CD14-positive monocyte (primary cell): Measurements from ENCODE around the gene IRF7. TPM values are rescaled to one million over a fixed set of nuclear protein-coding genes. Genes with fewer than 3 reads are reported as not detected.

ENCODE experiments used
- DNase-seq, 3 donors: peaks; one replicate each; pipeline ENCODE4 v3.0.0-alpha.2; 2011 to 2022
- H2AFZ ChIP-seq: 2 replicates; pipeline ENCODE4 v1.6.0; 2012; ENCODE audit warnings: mild to moderate bottlenecking, low read depth, low read length, inconsistent platforms; ENCODE audit not compliant: insufficient read depth, poor library complexity, severe bottlenecking
- H3K27ac ChIP-seq, 2 donors: 1 replicate in 1 of 2; 2 replicates in 1 of 2; pipeline ENCODE4 v1.5.1; 2012 to 2013; ENCODE audit warnings: low read length in 2 of 2, control low read depth in 1 of 2, inconsistent platforms in 1 of 2, low read depth in 1 of 2, mild to moderate bottlenecking in 1 of 2
- H3K27me3 ChIP-seq, 2 donors: one replicate each; pipeline versions ENCODE4 v1.6.0 to v1.6.1; 2011 to 2013; ENCODE audit warnings: low read length in 2 of 2; ENCODE audit not compliant: control insufficient read depth in 2 of 2, insufficient read depth in 2 of 2
- H3K36me3 ChIP-seq, 2 donors: replicated peaks in 1 of 2; 1 replicate in 1 of 2; 2 replicates in 1 of 2; pipeline versions ENCODE4 v1.5.1 to v1.6.1; 2012 to 2013; ENCODE audit warnings: low read length in 2 of 2, control low read depth in 1 of 2, inconsistent platforms in 1 of 2, mild to moderate bottlenecking in 1 of 2; ENCODE audit not compliant: insufficient read depth in 2 of 2, control insufficient read depth in 1 of 2
- H3K4me1 ChIP-seq, 2 donors: 1 replicate in 1 of 2; 2 replicates in 1 of 2; pipeline versions ENCODE4 v1.5.1 to v1.6.1; 2012 to 2013; ENCODE audit warnings: low read length in 2 of 2, control low read depth in 1 of 2, inconsistent platforms in 1 of 2, mild to moderate bottlenecking in 1 of 2, moderate library complexity in 1 of 2; ENCODE audit not compliant: insufficient read depth in 2 of 2, control insufficient read depth in 1 of 2
- H3K4me2 ChIP-seq: replicated peaks from 2 replicates; pipeline ENCODE3; 2012; ENCODE audit warnings: low read length, moderate library complexity, mild to moderate bottlenecking; ENCODE audit not compliant: poor library complexity, severe bottlenecking; ENCODE audit errors: extremely low read depth
- H3K4me3 ChIP-seq, 3 experiments: fragments of 200-600 bp in 1 of 3; sonication (generic) in 1 of 3; replicated peaks in 1 of 3; 1 replicate in 2 of 3; 2 replicates in 1 of 3; pipeline ENCODE4 v1.5.1; 2011 to 2013; ENCODE audit warnings: low read length in 3 of 3, mild to moderate bottlenecking in 3 of 3, control low read depth in 2 of 3, low read depth in 2 of 3, inconsistent platforms in 1 of 3, moderate library complexity in 1 of 3
- H3K79me2 ChIP-seq: 2 replicates; pipeline ENCODE4 v1.6.0; 2012; ENCODE audit warnings: mild to moderate bottlenecking, control low read depth, inconsistent platforms, low read length, moderate library complexity; ENCODE audit not compliant: insufficient read depth
- H3K9ac ChIP-seq: 2 replicates; pipeline ENCODE4 v1.6.0; 2017; ENCODE audit warnings: low read length, mild to moderate bottlenecking; ENCODE audit not compliant: insufficient read depth, poor library complexity, severe bottlenecking
- H3K9me3 ChIP-seq, 2 donors: replicated peaks in 1 of 2; 1 replicate in 1 of 2; 2 replicates in 1 of 2; pipeline versions ENCODE4 v1.5.1 to v1.6.1; 2012 to 2013; ENCODE audit warnings: low read length in 2 of 2, control low read depth in 1 of 2; ENCODE audit not compliant: control insufficient read depth in 1 of 2, insufficient read depth in 1 of 2
- H4K20me1 ChIP-seq: 2 replicates; pipeline ENCODE4 v1.6.0; 2012; ENCODE audit warnings: mild to moderate bottlenecking, low read length, control low read depth, moderate library complexity; ENCODE audit not compliant: insufficient read depth
- H3K27ac Mint-ChIP-seq, 7 donors: one replicate each; pipeline ENCODE4 v1.8.0; 2020; ENCODE audit warnings: mild to moderate bottlenecking in 7 of 7, mixed read lengths in 7 of 7, moderate library complexity in 6 of 7, inconsistent platforms in 2 of 7
- H3K27me3 Mint-ChIP-seq, 3 donors: one replicate each; pipeline ENCODE4 v1.8.0; 2021 to 2022; ENCODE audit warnings: low read depth in 3 of 3, mild to moderate bottlenecking in 3 of 3, mixed read lengths in 3 of 3, moderate library complexity in 3 of 3, inconsistent platforms in 1 of 3
- H3K36me3 Mint-ChIP-seq, 2 donors: one replicate each; pipeline ENCODE4 v1.8.0; 2020; ENCODE audit warnings: mixed read lengths in 2 of 2, inconsistent platforms in 1 of 2, mild to moderate bottlenecking in 1 of 2
- H3K4me1 Mint-ChIP-seq: one replicate; pipeline ENCODE4 v1.8.0; 2020; ENCODE audit warnings: mild to moderate bottlenecking, mixed read lengths
- H3K4me3 Mint-ChIP-seq, 2 donors: one replicate each; pipeline ENCODE4 v1.8.0; 2020; ENCODE audit warnings: mild to moderate bottlenecking in 2 of 2, mixed read lengths in 2 of 2, moderate library complexity in 1 of 2
- H3K9me3 Mint-ChIP-seq, 7 donors: one replicate each; pipeline ENCODE4 v1.8.0; 2020 to 2022; ENCODE audit warnings: mixed read lengths in 7 of 7, mild to moderate bottlenecking in 6 of 7, moderate library complexity in 6 of 7, inconsistent platforms in 2 of 7
- WGBS: methylation state at CpG from one replicate; pipeline ENCODE4 v1.1.5; 2013; ENCODE audit warnings: missing lambda C conversion rate; ENCODE audit not compliant: insufficient coverage; 5-methylcytosine and 5-hydroxymethylcytosine counted together
- intact Hi-C, 2 donors: fragments of 100-400 bp; cut with micrococcal nuclease; formaldehyde crosslinking; loops; one replicate each; pipeline versions ENCODE4 v1.15.0 to v1.15.1; 2023
- polyA plus RNA-seq, 3 donors: library from polyadenylated mRNA; depleted of rRNA in 1 of 3; unstranded in 2 of 3; stranded (reverse) in 1 of 3; fragments of 300-500 nt in 2 of 3; fragments of >200 nt in 1 of 3; fragmentation: Illumina TruSeq in 2 of 3; gene quantifications; 1 replicate in 2 of 3; 2 replicates in 1 of 3; pipeline ENCODE4 v1.2.3, GENCODE V29; 2012 to 2021
- TF ChIP-seq, protein P1 (sequence below): fragments of 200-600 bp; IDR thresholded peaks from one replicate; pipeline ENCODE4 v1.8.0; 2022; ENCODE audit warnings: antibody characterized with exemption, mild to moderate bottlenecking

Gene IRF7
- polyA plus RNA-seq, 3 donors = 38.6 to 125 (median 42.9) TPM

- Histone ChIP-seq H3K9me3 (no peaks in the 10 kb centered on the region), H3K79me2 (no peaks in the 10 kb centered on the region), H3K4me3 (no peak overlapping the region), H3K27me3 (peaks cover 4 to 29% of the 10 kb centered on the region in 2 donors), H2AFZ (no peak overlapping the region), H4K20me1 (peaks cover 8% of the 10 kb centered on the region), H3K36me3 (no peaks in the 10 kb centered on the region), H3K4me1 (peaks cover 12 to 20% of the 10 kb centered on the region in 2 donors), H3K9ac (no peak overlapping the region), H3K27ac (no peak overlapping the region), H3K4me2 (no peak overlapping the region)
- H3K9me3 Mint-ChIP-seq = peaks cover 0 to 14% (median 8%) of the 10 kb centered on the region in 7 donors
- no peak overlapping the region for H3K4me3 Mint-ChIP-seq
- peaks cover 10 to 26% of the 10 kb centered on the region in 2 donors for H3K36me3 Mint-ChIP-seq
- H3K27ac Mint-ChIP-seq = no peak overlapping the region
- H3K27me3 Mint-ChIP-seq = peaks cover 26 to 32% (median 32%) of the 10 kb centered on the region in 3 donors
- TF ChIP-seq, protein P1, sequence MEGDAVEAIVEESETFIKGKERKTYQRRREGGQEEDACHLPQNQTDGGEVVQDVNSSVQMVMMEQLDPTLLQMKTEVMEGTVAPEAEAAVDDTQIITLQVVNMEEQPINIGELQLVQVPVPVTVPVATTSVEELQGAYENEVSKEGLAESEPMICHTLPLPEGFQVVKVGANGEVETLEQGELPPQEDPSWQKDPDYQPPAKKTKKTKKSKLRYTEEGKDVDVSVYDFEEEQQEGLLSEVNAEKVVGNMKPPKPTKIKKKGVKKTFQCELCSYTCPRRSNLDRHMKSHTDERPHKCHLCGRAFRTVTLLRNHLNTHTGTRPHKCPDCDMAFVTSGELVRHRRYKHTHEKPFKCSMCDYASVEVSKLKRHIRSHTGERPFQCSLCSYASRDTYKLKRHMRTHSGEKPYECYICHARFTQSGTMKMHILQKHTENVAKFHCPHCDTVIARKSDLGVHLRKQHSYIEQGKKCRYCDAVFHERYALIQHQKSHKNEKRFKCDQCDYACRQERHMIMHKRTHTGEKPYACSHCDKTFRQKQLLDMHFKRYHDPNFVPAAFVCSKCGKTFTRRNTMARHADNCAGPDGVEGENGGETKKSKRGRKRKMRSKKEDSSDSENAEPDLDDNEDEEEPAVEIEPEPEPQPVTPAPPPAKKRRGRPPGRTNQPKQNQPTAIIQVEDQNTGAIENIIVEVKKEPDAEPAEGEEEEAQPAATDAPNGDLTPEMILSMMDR = no peak
- H3K4me1 Mint-ChIP-seq = peaks cover 22% of the 10 kb centered on the region
- intact Hi-C loops = no loop called here
- 94% methylated on average over 13 of the region's 15 CpGs for WGBS
- no peak for DNase-seq
These were observed 7.7 kb upstream of the IRF7 start for GRCh38 chr11:623349-623869.

- intact Hi-C loops = no loop called here
- Histone ChIP-seq H2AFZ (no peak overlapping the region), H3K4me1 (peaks cover 18 to 24% of the 10 kb centered on the region in 2 donors), H3K36me3 (peaks cover 0 to 2% of the 10 kb centered on the region in 2 donors), H3K27me3 (peaks cover 2 to 18% of the 10 kb centered on the region in 2 donors), H3K79me2 (no peaks in the 10 kb centered on the region), H3K27ac (no peak overlapping the region), H3K4me3 (no peak overlapping the region), H3K4me2 (no peak overlapping the region), H3K9me3 (no peaks in the 10 kb centered on the region), H3K9ac (no peak overlapping the region), H4K20me1 (peaks cover 3% of the 10 kb centered on the region)
- 92% methylated on average over 27 of the region's 27 CpGs for WGBS
- Mint-ChIP-seq H3K36me3 (peaks cover 0 to 23% of the 10 kb centered on the region in 2 donors), H3K27ac (no peak overlapping the region), H3K9me3 (peaks cover 0 to 5% (median 0%) of the 10 kb centered on the region in 7 donors), H3K27me3 (peaks cover 14 to 21% (median 21%) of the 10 kb centered on the region in 3 donors), H3K4me3 (no peak overlapping the region), H3K4me1 (peaks cover 21% of the 10 kb centered on the region)
- TF ChIP-seq, protein P1 = no peak
- no peak for DNase-seq
These were observed 6.1 kb upstream of the IRF7 start for GRCh38 chr11:621838-622237.
